ENCODE measurements around the gene TAF8.

TAF8 gene

GRCh38 chr6:42066156-42066675, 15.9 kb downstream of the TAF8 start:
- DNase-seq: no peak

GRCh38 chr6:42068173-42068572, 17.8 kb downstream of the TAF8 start:
- DNase-seq: no peak

- DNase-seq: no peak
Observed at GRCh38 chr6:42068872-42069522, 18.7 kb downstream of the TAF8 start.

- DNase-seq: no peak
Observed at GRCh38 chr6:42071881-42072583, 21.7 kb downstream of the TAF8 start.

GRCh38 chr6:42073287-42073686, 23.0 kb downstream of the TAF8 start:
- DNase-seq: no peak

- no peak for DNase-seq
Observed at GRCh38 chr6:42075159-42075838, 25.0 kb downstream of the TAF8 start.

- DNase-seq: no peak
Observed at GRCh38 chr6:42078386-42078785, 28.1 kb downstream of the TAF8 start.

GRCh38 chr6:42079941-42080464, 29.7 kb downstream of the TAF8 start:
- no peak for DNase-seq

- no peak for DNase-seq
Observed at GRCh38 chr6:42083530-42083929, 33.2 kb downstream of the TAF8 start.

- no peak for DNase-seq
Observed at GRCh38 chr6:42084889-42085288, 34.6 kb downstream of the TAF8 start.

- DNase-seq: no peak
Observed at GRCh38 chr6:42086046-42087035, 36.0 kb downstream of the TAF8 start.

GRCh38 chr6:42088101-42088591, 37.8 kb downstream of the TAF8 start:
- DNase-seq: no peak

GRCh38 chr6:42090819-42091717, 40.7 kb downstream of the TAF8 start:
- no peak for DNase-seq

GRCh38 chr6:42091718-42092023, 41.3 kb downstream of the TAF8 start:
- no peak for DNase-seq

- DNase-seq: no peak
Observed at GRCh38 chr6:42093582-42094329, 43.4 kb downstream of the TAF8 start.

GRCh38 chr6:42095094-42095493, 44.8 kb downstream of the TAF8 start:
- DNase-seq: no peak

GRCh38 chr6:42095776-42096541, 45.6 kb downstream of the TAF8 start:
- no peak for DNase-seq

GRCh38 chr6:42099340-42100028, 49.2 kb downstream of the TAF8 start:
- no peak for DNase-seq
